ENCODE results near the gene ZBTB38. TPM values are rescaled to one million over a fixed set of nuclear protein-coding genes. Genes with fewer than 3 reads are reported as not detected.

Gene ZBTB38
- total RNA-seq, 1 experiment from 2014 or later = 49.0 TPM

- DNase-seq (ENCODE audit: low spot score) = peak; percentile 86
These were observed 1.8 kb upstream of the ZBTB38 start for GRCh38 chr3:141366285-141367037.

GRCh38 chr3:141367038-141367730, 1.1 kb upstream of the ZBTB38 start:
- peak; percentile 98 for DNase-seq (ENCODE audit: low spot score)

GRCh38 chr3:141368925-141369794, 856 bp downstream of the ZBTB38 start:
- no peak for DNase-seq (ENCODE audit: low spot score)

GRCh38 chr3:141370065-141370533, 1.8 kb downstream of the ZBTB38 start:
- peak; percentile 97 for DNase-seq (ENCODE audit: low spot score)

- DNase-seq (ENCODE audit: low spot score) = no peak
These were observed 3.6 kb downstream of the ZBTB38 start for GRCh38 chr3:141371882-141372281.

GRCh38 chr3:141372656-141373055, 4.4 kb downstream of the ZBTB38 start:
- no peak for DNase-seq (ENCODE audit: low spot score)

GRCh38 chr3:141373232-141373631, 4.9 kb downstream of the ZBTB38 start:
- DNase-seq (ENCODE audit: low spot score) = no peak

GRCh38 chr3:141373768-141374526, 5.6 kb downstream of the ZBTB38 start:
- no peak for DNase-seq (ENCODE audit: low spot score)

GRCh38 chr3:141375381-141376301, 7.3 kb downstream of the ZBTB38 start:
- no peak for DNase-seq (ENCODE audit: low spot score)

GRCh38 chr3:141377377-141377776, 9.1 kb downstream of the ZBTB38 start:
- DNase-seq (ENCODE audit: low spot score) = no peak

- DNase-seq (ENCODE audit: low spot score) = no peak
These were observed 10.3 kb downstream of the ZBTB38 start for GRCh38 chr3:141378556-141378955.

- no peak for DNase-seq (ENCODE audit: low spot score)
These were observed 11.1 kb downstream of the ZBTB38 start for GRCh38 chr3:141379250-141379966.

GRCh38 chr3:141380279-141380678, 12.0 kb downstream of the ZBTB38 start:
- no peak for DNase-seq (ENCODE audit: low spot score)

- no peak for DNase-seq (ENCODE audit: low spot score)
These were observed 12.7 kb downstream of the ZBTB38 start for GRCh38 chr3:141380987-141381386.

- DNase-seq (ENCODE audit: low spot score) = no peak
These were observed 14.3 kb downstream of the ZBTB38 start for GRCh38 chr3:141382571-141382970.

- DNase-seq (ENCODE audit: low spot score) = no peak
These were observed 15.3 kb downstream of the ZBTB38 start for GRCh38 chr3:141383555-141384129.

GRCh38 chr3:141384157-141384556, 15.9 kb downstream of the ZBTB38 start:
- no peak for DNase-seq (ENCODE audit: low spot score)

- no peak for DNase-seq (ENCODE audit: low spot score)
These were observed 16.3 kb downstream of the ZBTB38 start for GRCh38 chr3:141384575-141384974.

- no peak for DNase-seq (ENCODE audit: low spot score)
These were observed 17.3 kb downstream of the ZBTB38 start for GRCh38 chr3:141385406-141386125.

Measured in H4 (cell line).